ENCODE data around the gene LSS. TPM values are rescaled to one million over a fixed set of nuclear protein-coding genes. Genes with fewer than 3 reads are reported as not detected.

The LSS gene
- total and polyA plus RNA-seq, 2 of the 8 experiments (the other 6 are each of a cell fraction or from before 2014, with no cell fraction given) = 96.1 to 123 TPM

DNA sequence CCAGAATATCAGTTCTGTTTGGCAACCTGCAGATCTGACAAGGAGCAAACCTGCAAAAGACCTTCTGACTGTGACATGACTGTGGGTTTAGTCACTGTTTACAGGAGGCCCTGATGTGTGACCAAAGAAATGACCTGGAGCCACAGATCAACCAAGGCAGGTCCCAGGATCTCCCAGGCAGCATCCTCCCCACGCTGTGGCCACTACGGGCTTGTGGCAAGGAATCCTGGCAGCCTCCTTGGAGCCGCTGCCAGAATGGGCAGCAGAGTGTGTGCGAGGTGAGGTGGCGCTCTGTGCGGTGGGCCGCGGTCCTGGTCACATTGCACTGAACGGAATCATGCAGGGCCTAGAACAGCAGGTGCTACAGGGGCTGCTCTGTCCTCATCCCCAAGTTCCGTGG is 40.9 kb upstream of the LSS start (continued):
- TF ChIP-seq CHD1 (IDR thresholded peaks at IDR 0.05; ENCODE audit: low read depth, low read length) (no peak), SRF (IDR thresholded peaks at IDR 0.05; ENCODE audit: low read depth, low read length) (no peak), RFX5 (IDR thresholded peaks at IDR 0.05; ENCODE audit: borderline replicate concordance, low read depth, low read length) (no peak), CHD2 (IDR thresholded peaks at IDR 0.05; ENCODE audit: low read length) (no peak)

Data from H1 (cell line).